Stimulated activated CD8-positive, alpha-beta memory T cell treated with anti-CD3 and anti-CD28 coated beads, Interleukin-12 subunit alpha, Interleukin-12 subunit beta, amount 100 ng/mL, for 1 hour (primary cell): ENCODE results near the gene TAF8.

Experiments
- DNase-seq: peaks from one replicate; pipeline ENCODE4 v3.0.0-alpha.2; 2020; ENCODE audit warnings: low read depth

Gene TAF8

DNA sequence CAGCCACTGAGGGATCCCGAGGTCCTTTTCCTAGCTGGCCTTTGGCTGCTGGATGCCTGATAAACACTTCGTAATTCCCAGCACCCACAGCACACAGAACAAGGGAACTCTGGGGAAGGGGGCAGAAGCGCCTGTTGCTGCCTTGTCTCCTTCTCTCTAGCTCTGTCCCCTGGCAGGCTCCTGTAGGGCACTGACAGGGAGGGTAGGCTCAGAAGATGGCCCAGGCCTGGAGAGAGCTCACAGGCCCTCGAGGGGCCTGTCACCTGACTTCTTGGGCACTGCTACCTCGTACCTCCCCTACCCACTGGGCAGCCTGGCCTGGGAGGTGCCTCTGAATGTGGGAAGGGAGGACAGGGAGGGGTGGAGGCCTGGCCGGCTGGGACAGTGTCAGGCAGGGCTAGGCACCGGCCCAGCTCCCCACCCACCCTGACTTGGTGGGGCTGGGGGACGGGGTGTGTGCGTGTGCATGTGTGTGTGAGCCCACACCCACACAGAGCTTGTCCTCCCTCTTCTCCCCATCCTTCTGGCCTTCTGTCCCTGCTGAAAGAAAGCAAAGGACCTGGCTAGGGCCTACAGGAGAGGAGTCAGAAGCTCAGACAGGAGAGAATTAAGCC is 74.0 kb downstream of the TAF8 start:
- DNase-seq: no peak

DNA sequence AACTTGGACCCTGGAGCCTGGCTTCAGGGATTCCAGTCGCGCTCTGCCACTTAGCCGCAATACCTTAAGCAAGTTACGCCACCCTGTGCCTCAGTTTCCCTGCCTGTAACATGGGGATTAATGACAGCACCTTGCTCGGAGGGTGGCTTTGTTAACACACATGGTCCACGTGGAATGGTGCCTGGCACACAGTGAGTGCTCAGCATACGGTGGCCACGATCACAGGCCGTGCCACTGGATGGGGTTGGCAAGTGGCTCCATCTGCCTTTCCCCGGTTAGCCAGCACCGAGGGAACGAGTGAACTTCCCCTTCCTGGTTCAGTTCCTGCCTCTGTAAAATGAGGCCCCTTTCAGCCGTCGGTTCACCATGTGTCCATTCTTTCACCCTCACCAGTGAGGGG is 74.9 kb downstream of the TAF8 start:
- DNase-seq: no peak

- DNase-seq: no peak
These were observed 75.3 kb downstream of the TAF8 start for GRCh38 chr6:42125663-42126062.

- no peak for DNase-seq
These were observed 78.4 kb downstream of the TAF8 start for GRCh38 chr6:42128460-42129359.

GRCh38 chr6:42129360-42129676 is 79.0 kb downstream of the TAF8 start:
- DNase-seq: no peak

- DNase-seq: no peak
These were observed 81.2 kb downstream of the TAF8 start for GRCh38 chr6:42131531-42131930.

DNA sequence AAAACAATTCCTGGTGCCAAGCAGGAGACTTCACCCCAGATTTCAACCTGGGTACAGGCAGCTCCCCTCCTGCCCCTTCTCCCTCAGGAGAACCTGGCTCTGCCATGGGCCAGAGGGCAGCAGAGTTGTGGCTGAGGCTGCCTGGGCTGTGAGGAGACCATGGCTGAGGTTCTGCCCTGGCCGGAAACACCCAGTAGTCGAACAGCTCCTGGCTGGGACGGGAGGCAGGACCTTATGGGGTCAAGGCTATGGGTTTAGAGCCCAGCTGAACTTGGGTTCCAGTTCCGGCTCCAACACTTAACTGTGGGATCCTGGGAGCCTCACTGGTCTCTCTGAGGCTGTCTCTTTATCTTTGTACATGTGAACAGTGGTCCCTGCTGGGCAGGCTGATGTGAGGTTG is 83.6 kb downstream of the TAF8 start:
- no peak for DNase-seq

DNA sequence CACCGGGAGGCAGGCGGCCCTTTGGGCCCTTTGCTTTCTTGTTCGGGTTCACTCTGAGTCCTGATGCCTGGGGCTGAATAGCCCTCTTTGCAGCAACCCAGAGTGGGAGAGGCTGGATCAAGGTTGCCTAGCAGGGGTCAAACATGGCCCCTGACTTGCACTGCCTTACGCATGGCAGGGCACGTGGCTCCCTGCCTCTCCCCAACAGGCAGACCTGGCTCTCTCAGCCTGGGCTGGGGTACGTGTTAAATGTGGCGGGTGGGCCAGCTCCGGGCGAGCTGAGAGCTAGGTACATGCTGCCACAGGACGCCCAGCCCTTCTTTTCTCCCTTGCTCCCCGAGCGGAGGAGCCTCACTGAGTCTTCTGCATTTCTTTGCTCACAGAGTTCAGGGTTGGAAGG is 84.8 kb downstream of the TAF8 start:
- no peak for DNase-seq

DNA sequence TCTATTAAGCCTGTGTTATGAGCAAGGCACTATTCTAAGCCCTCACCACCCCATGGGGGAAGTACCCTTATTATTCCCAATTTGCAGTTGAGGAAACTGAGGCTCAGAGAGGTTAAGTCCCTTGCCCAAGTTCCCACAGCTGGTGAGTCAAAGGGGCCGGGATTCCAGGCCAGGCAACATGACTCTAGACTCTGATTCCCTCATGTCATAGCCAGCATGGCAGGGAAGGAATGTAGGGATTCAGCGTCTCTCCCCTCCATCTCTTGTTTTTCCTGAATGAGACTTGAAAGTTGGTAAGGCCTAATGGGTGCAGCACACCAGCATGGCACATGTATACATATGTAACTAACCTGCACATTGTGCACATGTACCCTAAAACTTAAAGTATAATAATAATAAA is 85.4 kb downstream of the TAF8 start:
- no peak for DNase-seq

DNA sequence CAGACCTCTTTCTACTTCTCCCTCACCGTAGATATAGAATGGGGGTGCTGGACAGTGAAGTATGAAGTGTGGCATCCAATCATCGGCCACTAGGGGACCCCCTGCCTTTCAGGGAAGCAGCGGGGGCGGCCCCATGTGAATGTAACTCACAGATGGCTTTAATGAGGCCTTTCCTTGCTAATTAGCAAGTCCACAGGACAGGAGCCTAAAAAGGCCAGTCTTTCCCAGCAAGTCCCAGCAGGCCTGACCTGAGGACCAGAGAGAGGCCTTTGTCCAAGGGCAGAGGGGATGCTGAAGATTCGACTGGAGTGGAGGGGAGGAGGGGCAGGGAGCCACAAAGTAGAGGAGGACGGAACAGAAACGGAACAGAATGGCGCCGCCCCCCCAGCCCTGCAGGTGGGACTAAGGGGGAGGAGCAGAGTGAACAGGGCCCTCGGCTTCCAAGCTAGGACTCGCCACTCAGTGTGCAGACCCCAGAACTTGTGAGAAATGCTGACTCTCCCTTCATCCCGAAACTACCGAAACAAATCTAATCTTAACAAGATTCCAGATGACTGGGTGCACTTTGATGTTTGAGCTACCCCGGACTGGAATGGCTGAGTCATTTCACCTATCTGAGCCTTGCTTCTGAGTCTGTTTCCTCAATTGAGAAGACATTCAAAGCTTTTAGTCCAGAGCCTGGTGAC is 86.3 kb downstream of the TAF8 start:
- no peak for DNase-seq
